Amniotic stem cell (primary cell): ENCODE data around the gene FAM120A.

ENCODE experiments used
- DNase-seq: peaks from one replicate; lab custom pipeline; 2025; lab: John Stamatoyannopoulos, UW

FAM120A gene

GRCh38 chr9:93577975-93578682 lies 126.6 kb downstream of the FAM120A start:
- DNase-seq, result no peak

- DNase-seq, result no peak
These were observed 127.4 kb downstream of the FAM120A start for GRCh38 chr9:93578844-93579243.

- DNase-seq, result no peak
These were observed 128.4 kb downstream of the FAM120A start for GRCh38 chr9:93579711-93580516.

DNA sequence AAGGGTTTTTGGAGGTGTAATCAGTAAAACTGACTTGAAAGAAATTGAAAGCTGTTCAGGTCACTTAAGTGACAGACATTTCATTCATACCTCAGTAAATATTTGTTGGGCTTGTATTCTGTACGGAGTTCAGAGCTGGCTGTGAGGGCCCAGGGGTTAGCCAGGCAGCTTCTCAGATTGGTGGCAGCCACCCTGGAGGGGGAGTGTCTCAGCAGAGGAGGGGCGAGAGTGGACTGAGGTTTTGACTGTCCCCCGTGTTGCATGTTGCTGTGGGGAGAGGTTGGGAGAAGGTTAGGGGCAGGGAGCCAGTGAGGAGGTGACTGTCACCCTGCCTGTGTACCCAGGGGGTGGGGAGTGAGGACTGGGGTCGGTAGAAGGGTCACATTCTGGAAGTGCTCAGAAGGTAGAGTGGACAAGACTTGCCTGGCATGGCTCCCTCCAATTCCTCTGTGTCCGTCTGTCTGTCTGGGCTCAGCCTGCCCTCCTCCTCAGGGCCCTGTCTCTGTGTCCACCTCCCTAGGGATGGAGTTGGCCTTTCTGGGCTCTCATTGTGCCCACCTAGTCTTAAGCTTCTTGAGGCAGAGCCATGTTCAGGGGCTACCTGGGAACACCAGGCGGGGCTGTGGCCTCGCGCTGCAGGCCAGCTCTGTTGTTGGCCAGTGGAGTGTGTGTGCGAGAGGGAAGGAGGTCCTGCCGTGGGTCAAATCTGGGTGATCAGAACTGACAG lies 129.3 kb downstream of the FAM120A start:
- no peak for DNase-seq

DNA sequence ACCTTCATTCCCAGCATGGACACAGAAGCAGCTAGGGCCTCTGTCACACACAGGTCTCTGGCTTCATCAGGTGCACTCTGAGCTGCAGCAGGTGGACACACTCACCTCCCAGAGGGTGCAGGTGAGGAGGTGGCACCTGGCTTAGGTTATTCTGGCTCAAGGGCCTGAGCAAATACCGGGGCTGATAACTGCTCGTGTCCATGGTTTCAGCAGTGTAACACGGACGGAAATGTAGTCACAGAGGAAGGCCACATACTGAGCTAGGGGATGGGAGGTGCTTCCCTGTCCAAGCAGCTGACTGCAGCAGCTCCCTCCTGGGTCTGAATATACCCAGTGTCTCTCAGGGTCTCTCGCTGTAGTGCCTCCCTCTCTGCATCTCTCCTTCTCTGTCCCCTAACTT lies 130.6 kb downstream of the FAM120A start:
- no peak for DNase-seq

- DNase-seq, result no peak
These were observed 131.1 kb downstream of the FAM120A start for GRCh38 chr9:93582550-93582949.

- DNase-seq, result no peak
These were observed 133.8 kb downstream of the FAM120A start for GRCh38 chr9:93585259-93585658.

DNA sequence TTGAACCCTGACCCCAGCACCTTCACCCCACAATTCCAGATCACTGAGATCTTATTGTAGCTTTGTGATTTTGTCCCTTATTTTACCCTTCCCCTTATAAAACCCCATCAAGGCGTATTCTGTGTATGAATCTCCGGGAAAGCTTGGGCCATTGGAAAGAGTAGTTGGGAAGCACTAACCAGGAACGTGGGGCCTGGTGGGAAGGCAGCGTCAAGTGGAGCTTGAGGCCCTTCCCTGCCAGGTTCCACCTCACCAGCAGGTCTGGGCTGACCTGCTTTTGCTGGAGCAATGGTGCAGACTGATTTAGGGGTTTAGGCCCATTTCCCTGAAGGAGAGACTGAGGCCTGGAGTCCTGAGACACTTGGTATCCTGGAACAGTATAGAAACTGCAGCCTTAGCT lies 134.2 kb downstream of the FAM120A start:
- no peak for DNase-seq

DNA sequence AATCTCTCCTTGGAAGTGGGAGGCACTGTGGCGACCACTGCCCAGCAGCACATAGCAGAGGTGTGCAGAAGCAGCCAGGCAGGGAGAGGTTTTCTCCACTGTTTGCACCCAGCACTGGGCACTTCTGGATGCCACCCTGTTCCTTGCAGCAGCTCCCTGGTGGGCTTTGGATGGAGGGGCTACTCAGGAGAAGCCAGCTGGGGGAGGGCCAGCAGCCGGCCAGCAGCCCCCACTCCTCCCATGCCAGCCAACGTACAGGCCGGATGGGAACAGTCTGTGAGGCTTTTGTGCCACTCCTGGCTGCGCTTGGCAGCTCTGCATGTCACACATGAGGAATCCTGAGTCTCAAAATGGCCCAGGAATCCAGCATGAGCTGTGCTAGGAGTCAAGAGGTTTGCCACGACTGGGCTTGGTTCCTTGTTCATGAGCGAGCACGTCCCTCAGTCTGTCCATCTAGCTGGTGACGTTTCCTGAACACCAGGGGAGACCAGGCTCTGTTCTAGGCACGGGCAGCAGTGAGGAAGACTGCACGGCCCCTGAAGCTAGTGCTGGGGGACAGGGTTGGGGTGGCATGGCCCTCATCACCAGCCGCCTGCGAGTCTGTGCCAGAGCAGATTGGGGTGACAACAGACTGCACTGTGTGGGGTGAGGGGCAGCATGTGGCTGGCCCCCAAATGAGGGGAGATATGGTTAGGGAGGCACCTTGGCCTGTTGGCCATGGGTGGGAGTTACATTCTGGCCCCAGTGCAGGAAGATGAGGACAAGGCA lies 135.0 kb downstream of the FAM120A start:
- no peak for DNase-seq

DNA sequence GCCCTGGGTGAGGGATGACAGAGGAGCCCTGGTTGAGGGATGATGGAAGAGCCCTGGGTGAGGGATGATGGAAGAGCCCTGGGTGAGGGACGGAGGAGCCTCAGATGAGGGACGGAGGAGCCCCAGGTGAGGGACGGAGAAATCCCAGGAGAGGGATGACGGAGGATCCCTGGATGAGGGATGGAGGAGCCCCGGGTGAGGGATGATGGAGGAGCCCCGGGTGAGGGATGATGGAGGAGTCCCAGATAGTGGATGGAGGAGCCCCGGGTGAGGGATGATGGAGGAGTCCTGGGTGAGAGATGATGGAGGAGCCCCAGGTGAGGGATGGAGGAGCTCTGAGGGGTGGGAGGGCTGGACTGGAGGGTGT lies 135.8 kb downstream of the FAM120A start:
- no peak for DNase-seq

DNA sequence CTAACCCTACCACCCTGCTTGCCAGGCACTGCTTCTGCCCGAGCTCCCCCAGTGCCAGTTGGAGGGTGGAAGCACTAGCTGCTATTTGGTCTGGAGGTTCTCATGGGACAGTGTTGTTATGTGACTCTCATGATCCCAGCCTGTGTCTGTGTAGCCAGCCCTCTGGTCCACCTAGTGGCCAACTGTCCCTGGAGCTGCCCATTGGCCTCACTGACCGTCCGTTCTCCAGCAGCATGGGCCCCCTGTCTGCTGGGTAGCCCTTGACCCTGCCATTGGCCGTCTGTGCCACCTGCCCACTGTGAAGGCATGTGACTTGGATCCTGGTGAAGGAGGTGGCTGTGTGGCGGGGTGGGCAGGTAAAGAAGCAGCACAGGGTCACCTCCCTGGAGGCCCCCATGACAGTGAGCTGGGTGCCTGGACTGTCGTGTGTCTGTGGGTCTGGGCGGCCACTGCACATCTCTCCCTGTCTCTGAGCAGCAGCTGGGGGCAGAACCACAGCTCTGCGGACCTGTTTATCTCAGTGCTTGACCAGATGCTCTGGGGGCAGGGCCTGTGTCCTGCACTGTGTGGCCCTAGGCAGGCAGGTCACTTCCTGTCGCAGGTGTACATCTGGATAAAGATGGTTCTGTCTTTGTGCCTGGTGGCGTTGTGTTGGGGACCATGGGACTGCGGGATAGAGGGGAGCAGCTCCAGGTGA lies 136.3 kb downstream of the FAM120A start:
- no peak for DNase-seq

GRCh38 chr9:93588641-93589609 lies 137.4 kb downstream of the FAM120A start:
- no peak for DNase-seq

DNA sequence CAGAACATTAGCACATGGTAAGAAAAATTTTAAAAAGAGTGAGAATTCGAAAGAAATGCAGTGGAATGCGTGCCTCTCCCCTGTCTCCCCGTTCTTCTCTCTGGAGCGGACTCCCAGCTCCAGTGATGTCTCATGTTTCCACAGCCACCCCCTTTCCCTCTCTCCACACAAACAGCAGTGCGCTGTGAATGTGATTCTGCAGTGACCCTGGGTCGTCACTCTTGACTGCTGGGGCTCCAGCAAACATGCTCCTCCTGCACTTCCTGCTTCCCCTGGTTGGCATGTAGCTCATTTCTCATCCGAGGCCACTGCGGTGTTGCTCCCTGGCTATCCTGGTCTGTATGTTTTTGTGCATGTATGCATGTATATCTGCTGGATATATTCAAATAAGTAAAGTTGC lies 138.2 kb downstream of the FAM120A start:
- no peak for DNase-seq

DNA sequence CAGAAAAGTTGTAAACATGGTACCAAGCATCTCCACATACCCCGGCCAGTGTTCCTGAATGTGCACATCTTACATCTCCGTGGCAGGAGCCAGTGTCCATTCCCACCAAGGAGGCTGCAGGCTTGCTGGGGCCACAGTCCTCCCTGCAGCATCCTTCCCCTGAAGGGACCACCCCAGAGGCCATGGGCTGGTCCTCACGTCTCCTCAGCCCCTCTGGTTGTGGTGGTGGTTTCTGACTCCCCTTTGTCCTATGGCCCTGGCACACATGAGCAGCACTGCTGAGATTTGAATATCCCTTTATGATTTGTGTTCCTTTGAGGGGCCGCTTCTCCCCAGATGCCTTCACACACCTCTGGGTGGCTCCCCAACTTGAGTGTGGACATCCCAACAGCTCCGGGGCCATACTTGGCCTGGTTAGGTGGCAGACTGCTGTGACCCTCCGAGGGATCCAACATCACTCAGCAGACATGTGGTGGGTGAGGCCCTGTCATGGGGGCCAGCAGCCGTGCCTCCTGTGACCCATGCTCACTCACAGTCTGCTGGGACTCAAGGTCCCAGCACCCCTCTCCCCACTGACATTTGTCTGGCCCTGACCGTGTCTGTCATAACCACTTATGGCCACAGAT lies 139.2 kb downstream of the FAM120A start:
- no peak for DNase-seq

DNA sequence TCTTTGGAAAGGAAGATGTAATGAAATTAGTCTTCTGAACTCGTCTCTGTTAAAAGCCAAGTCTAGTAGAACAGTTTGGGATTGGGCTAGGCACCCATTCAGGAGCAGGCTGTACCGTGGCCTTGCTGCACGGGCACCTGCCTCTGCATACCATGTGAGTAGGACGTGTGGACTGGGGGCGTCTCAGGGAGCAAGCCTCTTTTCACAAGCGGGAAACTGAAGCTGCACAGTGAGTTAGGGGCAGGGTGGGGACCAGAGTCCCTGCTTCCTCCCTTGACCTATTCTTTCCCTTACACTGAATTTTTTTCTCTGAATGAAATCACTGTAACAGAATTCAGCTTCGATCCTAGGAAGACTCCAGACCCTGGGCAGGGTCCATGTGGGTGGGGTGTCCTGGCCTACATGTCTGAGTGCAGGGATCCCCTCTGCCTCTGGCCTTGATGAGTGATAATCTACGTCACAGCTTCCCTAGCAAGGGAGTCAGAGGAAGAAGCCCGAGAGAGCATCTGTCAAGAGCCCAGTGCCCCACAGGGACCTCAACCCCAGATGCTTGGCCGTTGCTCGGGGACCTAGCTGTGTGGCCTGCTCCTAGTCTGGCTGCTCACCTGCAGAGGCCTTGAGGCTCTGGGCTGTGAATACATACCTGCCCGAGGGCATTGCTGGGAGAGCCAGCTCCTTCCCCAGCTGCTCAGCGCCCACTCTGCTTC lies 140.0 kb downstream of the FAM120A start:
- DNase-seq, result no peak

- no peak for DNase-seq
These were observed 140.6 kb downstream of the FAM120A start for GRCh38 chr9:93592008-93592642.

- DNase-seq, result no peak
These were observed 141.1 kb downstream of the FAM120A start for GRCh38 chr9:93592643-93593021.

- DNase-seq, result no peak
These were observed 141.7 kb downstream of the FAM120A start for GRCh38 chr9:93593144-93593658.
